Measurements from ENCODE around the gene EPS8. TPM values are rescaled to one million over a fixed set of nuclear protein-coding genes. Genes with fewer than 3 reads are reported as not detected.

EPS8 gene
- total and polyA plus RNA-seq, 7 donors, result 7.9 to 16.9 (median 12.9) TPM

DNA sequence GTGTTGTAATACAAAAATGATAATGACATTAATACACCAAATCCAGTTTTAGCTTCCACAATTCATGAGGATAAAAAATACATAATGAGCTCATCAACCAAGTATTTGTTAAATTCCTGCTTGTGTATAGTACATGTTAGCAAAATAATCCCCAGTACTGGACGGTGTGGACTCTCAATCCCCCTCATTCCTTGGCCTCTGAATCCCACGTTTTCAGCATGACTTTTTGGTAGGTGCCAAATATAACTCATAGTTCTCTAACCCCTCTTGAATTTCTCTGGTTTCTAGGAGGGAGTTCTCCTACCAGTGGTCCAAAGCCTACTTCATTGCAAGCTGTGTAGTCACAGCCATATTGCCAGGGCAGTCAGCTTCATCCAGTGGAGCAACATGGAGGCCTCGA, 41.4 kb upstream of the EPS8 start:
- H3K9me3 ChIP-seq, result no peaks in the 10 kb centered on the region
- intact Hi-C loops (cut with DNase I), result no loop called here
- peak overlapping the region; percentile 1 for H3K27ac ChIP-seq
- no peaks in the 10 kb centered on the region for H3K4me1 ChIP-seq
- H3K36me3 ChIP-seq (ENCODE audit: insufficient read depth in 1 of 2, low read depth in 1 of 2), result no peaks in the 10 kb centered on the region
- DNase-seq (no peak), ATAC-seq (no peak)
- 33 to 44% (median 39%) methylated on average over 3 of the region's 3 CpGs for WGBS, 3 donors
- TF ChIP-seq, protein P1, sequence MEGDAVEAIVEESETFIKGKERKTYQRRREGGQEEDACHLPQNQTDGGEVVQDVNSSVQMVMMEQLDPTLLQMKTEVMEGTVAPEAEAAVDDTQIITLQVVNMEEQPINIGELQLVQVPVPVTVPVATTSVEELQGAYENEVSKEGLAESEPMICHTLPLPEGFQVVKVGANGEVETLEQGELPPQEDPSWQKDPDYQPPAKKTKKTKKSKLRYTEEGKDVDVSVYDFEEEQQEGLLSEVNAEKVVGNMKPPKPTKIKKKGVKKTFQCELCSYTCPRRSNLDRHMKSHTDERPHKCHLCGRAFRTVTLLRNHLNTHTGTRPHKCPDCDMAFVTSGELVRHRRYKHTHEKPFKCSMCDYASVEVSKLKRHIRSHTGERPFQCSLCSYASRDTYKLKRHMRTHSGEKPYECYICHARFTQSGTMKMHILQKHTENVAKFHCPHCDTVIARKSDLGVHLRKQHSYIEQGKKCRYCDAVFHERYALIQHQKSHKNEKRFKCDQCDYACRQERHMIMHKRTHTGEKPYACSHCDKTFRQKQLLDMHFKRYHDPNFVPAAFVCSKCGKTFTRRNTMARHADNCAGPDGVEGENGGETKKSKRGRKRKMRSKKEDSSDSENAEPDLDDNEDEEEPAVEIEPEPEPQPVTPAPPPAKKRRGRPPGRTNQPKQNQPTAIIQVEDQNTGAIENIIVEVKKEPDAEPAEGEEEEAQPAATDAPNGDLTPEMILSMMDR (IDR thresholded peaks at IDR 0.05), result no peak
- no peak overlapping the region for H3K4me3 ChIP-seq
- H3K27me3 ChIP-seq (ENCODE audit: insufficient read depth in 3 of 3, low read length in 2 of 3), result no peaks in the 10 kb centered on the region

DNA sequence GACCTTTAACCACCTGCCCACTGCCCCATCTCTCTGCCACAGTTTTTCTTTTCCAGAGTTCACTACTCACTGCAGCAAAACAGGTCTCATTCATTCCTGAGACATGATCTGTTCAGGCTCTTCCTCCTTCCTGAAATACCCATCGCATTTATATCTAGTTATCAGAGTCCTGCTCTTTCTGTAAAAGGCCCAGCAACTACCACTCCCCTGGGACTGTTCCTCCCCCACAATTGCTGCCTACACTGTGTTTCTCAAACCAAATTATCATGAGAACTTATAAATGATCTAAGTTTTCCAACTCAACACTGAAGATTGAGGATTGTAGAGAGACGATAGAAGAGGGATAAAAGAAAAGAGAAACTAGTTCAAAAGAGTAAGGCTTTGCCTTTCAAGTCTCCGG, 40.8 kb upstream of the EPS8 start:
- Histone ChIP-seq H3K4me3 (no peak overlapping the region), H3K4me1 (no peaks in the 10 kb centered on the region), H3K9me3 (no peaks in the 10 kb centered on the region), H3K27me3 (ENCODE audit: insufficient read depth in 3 of 3, low read length in 2 of 3) (no peaks in the 10 kb centered on the region), H3K36me3 (ENCODE audit: insufficient read depth in 1 of 2, low read depth in 1 of 2) (no peaks in the 10 kb centered on the region), H3K27ac (no peak overlapping the region)
- TF ChIP-seq, protein P1 (IDR thresholded peaks at IDR 0.05), result no peak
- DNase-seq, result no peak
- 28 to 53% (median 38%) methylated on average over 3 of the region's 3 CpGs for WGBS, 3 donors
- intact Hi-C loops (cut with DNase I), result no loop called here
- ATAC-seq, result no peak

DNA sequence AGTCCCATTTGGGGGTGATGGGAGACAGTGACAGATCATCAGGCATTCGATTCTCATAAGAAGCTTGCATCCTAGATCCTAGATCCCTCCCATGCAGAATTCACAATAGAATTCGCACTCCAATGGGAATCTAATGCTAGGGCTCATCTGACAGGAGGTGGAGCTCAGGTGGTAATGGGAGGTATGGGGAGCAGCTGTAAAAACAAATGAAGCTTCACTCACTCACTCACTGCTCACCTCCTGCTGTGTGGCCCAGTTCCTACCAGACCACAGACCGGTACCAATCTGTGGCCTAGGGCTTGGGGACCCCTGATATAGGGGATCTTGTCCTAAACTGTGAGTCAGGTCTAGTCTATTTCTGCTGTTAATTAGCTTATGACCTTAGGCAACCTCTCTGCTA, 40.1 kb upstream of the EPS8 start:
- WGBS, 3 donors, result 86 to 93% (median 88%) methylated on average over 3 of the region's 3 CpGs
- Histone ChIP-seq H3K4me3 (no peak overlapping the region), H3K27ac (no peak overlapping the region), H3K36me3 (ENCODE audit: insufficient read depth in 1 of 2, low read depth in 1 of 2) (no peaks in the 10 kb centered on the region), H3K9me3 (no peaks in the 10 kb centered on the region), H3K27me3 (ENCODE audit: insufficient read depth in 3 of 3, low read length in 2 of 3) (no peaks in the 10 kb centered on the region), H3K4me1 (no peaks in the 10 kb centered on the region)
- intact Hi-C loops (cut with DNase I), result no loop called here
- no peak for ATAC-seq
- TF ChIP-seq, protein P1 (IDR thresholded peaks at IDR 0.05), result no peak
- DNase-seq, result no peak

DNA sequence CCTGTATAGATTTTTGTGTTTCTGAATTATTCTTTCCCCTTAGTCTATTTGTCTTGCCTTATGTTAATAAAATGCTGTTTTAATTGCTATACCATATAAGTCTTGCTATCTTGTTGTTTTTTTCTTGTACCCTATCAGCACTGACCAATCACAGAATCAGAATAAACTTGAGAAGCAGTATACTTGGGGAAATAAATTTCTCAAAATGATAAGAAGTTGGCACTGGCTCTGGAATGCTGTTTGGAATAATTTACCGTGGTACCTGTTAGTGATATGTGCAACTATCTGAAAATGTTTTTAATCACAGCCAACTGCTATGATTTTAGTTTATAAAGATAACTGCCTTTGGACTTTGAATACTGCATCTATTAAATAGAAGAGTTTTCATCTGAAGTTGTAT, 37.9 kb upstream of the EPS8 start:
- no peaks in the 10 kb centered on the region for H3K9me3 ChIP-seq
- H3K4me3 ChIP-seq, result no peak overlapping the region
- 22 to 40% (median 27%) methylated on average over 1 of the region's 1 CpG for WGBS, 3 donors
- TF ChIP-seq, protein P1 (IDR thresholded peaks at IDR 0.05), result no peak
- no peaks in the 10 kb centered on the region for H3K36me3 ChIP-seq (ENCODE audit: insufficient read depth in 1 of 2, low read depth in 1 of 2)
- intact Hi-C loops (cut with DNase I), result no loop called here
- H3K27me3 ChIP-seq (ENCODE audit: insufficient read depth in 3 of 3, low read length in 2 of 3), result no peaks in the 10 kb centered on the region
- H3K27ac ChIP-seq, result no peak overlapping the region
- DNase-seq, result no peak
- ATAC-seq, result no peak
- H3K4me1 ChIP-seq, result no peaks in the 10 kb centered on the region

DNA sequence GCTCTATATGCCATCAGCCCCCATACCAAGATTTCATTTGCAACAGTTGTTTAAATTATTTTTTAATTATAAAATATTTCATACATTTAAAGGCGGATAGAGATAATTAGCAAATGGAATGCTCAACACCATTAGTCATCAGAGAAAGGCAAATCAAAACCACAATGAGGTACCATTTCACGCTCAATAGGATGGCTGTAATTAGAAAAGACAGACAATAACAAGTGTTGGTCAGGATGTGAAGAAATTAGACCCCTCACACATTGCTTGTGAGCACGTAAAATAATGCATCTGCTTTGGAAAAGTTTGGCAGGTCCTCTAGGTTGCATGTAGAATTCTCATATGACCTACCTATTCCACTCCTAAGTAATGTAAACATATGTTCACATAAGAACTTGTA, 35.3 kb upstream of the EPS8 start:
- Histone ChIP-seq H3K4me3 (no peak overlapping the region), H3K4me1 (no peaks in the 10 kb centered on the region), H3K27me3 (ENCODE audit: insufficient read depth in 3 of 3, low read length in 2 of 3) (no peaks in the 10 kb centered on the region), H3K9me3 (no peaks in the 10 kb centered on the region), H3K36me3 (ENCODE audit: insufficient read depth in 1 of 2, low read depth in 1 of 2) (no peaks in the 10 kb centered on the region), H3K27ac (no peak overlapping the region)
- TF ChIP-seq, protein P1 (IDR thresholded peaks at IDR 0.05), result no peak
- intact Hi-C loops (cut with DNase I), result no loop called here
- 68 to 80% (median 75%) methylated on average over 3 of the region's 3 CpGs for WGBS, 3 donors
- ATAC-seq, result no peak
- no peak for DNase-seq
